GM06990 (cell line): ENCODE results near the gene TMEM184C.

Experiments
- DNase-seq: peaks from one replicate; pipeline ENCODE4 v3.0.0-alpha.2; 2011; ENCODE audit not compliant: insufficient read length; ENCODE audit errors: extremely low read depth
- H3K27me3 ChIP-seq: replicated peaks from 2 replicates; pipeline ENCODE4 v1.6.0; 2011; ENCODE audit warnings: low read length; ENCODE audit not compliant: control insufficient read depth, insufficient read depth
- H3K36me3 ChIP-seq: 2 replicates; pipeline ENCODE4 v1.5.1; 2011; ENCODE audit warnings: low read length; ENCODE audit not compliant: control insufficient read depth, insufficient read depth
- H3K4me3 ChIP-seq: replicated peaks from 2 replicates; pipeline ENCODE4 v1.5.1; 2011; ENCODE audit warnings: low read depth, mild to moderate bottlenecking, control low read depth, low read length
- CTCF ChIP-seq: IDR thresholded peaks from 2 replicates; pipeline ENCODE4 v1.5.1; 2011; ENCODE audit warnings: low read length, control low read depth, mild to moderate bottlenecking, inconsistent platforms; ENCODE audit not compliant: insufficient read depth, poor library complexity, severe bottlenecking

TMEM184C gene

GRCh38 chr4:147629783-147630730 is 12.9 kb downstream of the TMEM184C start:
- DNase-seq: no peak
- H3K27me3 ChIP-seq: no peaks in the 10 kb centered on the region
- no peak for TF ChIP-seq CTCF
- no peak overlapping the region for H3K4me3 ChIP-seq
- H3K36me3 ChIP-seq: peaks cover 9% of the 10 kb centered on the region

- H3K36me3 ChIP-seq: peaks cover 1% of the 10 kb centered on the region
- no peak for TF ChIP-seq CTCF
- no peak for DNase-seq
- no peaks in the 10 kb centered on the region for H3K27me3 ChIP-seq
- no peak overlapping the region for H3K4me3 ChIP-seq
Observed at GRCh38 chr4:147633113-147633512, 15.9 kb downstream of the TMEM184C start.

- DNase-seq: no peak
- Histone ChIP-seq H3K27me3 (no peaks in the 10 kb centered on the region), H3K4me3 (no peak overlapping the region), H3K36me3 (peaks cover 1% of the 10 kb centered on the region)
- TF ChIP-seq CTCF: no peak
Observed at GRCh38 chr4:147633643-147634042, 16.4 kb downstream of the TMEM184C start.

GRCh38 chr4:147635348-147635747 is 18.2 kb downstream of the TMEM184C start:
- Histone ChIP-seq H3K27me3 (no peaks in the 10 kb centered on the region), H3K4me3 (no peak overlapping the region), H3K36me3 (peaks cover 1% of the 10 kb centered on the region)
- TF ChIP-seq CTCF: no peak
- no peak for DNase-seq

- no peak for DNase-seq
- H3K4me3 ChIP-seq: no peak overlapping the region
- no peaks in the 10 kb centered on the region for H3K27me3 ChIP-seq
- TF ChIP-seq CTCF: no peak
- H3K36me3 ChIP-seq: no peaks in the 10 kb centered on the region; the same call in 1 of the 2 replicates
Observed at GRCh38 chr4:147638365-147638764, 21.2 kb downstream of the TMEM184C start.

- Histone ChIP-seq H3K36me3 (no peaks in the 10 kb centered on the region; the same call in 1 of the 2 replicates), H3K4me3 (no peak overlapping the region), H3K27me3 (no peaks in the 10 kb centered on the region)
- DNase-seq: no peak
- no peak for TF ChIP-seq CTCF
Observed at GRCh38 chr4:147638942-147639341, 21.7 kb downstream of the TMEM184C start.
